Measurements from ENCODE around the gene EXOC6B. TPM values are rescaled to one million over a fixed set of nuclear protein-coding genes. Genes with fewer than 3 reads are reported as not detected.

EXOC6B gene
- total and polyA plus RNA-seq, 10 of the 15 experiments (the other 5 are each of a cell fraction or from before 2014, with no cell fraction given) = 0.23 to 2.2 (median 1.2) TPM

- no peak overlapping the region for H3K4me2 ChIP-seq (ENCODE audit: control insufficient read depth, insufficient read depth)
- no peak for DNase-seq (ENCODE audit: low read depth, low spot score)
- no peak for FAIRE-seq
- intact Hi-C loops (cut with micrococcal nuclease; ENCODE audit: unreplicated experiment) = no loop called here
- ChIA-PET SMC1A (ENCODE audit: uncharacterized antibody, unreplicated experiment) (no interaction called here), CTCF (no interaction called here), RAD21 (ENCODE audit: unreplicated experiment) (no interaction called here), POLR2A (no interaction called here)
- H3K9me3 ChIP-seq (replicated peaks; ENCODE audit: control insufficient read depth, insufficient read depth, low read length) = no peaks in the 10 kb centered on the region
- H3K4me1 ChIP-seq (ENCODE audit: control insufficient read depth, insufficient read depth, low read length) = no peaks in the 10 kb centered on the region
- 2% methylated on average over 2 of the region's 2 CpGs for WGBS (ENCODE audit: insufficient coverage, insufficient replicate concordance, low lambda C conversion rate, missing lambda C conversion rate)
- H3K79me2 ChIP-seq (ENCODE audit: control insufficient read depth, insufficient read depth, low read length) = no peaks in the 10 kb centered on the region
- no peak overlapping the region for H3K9ac ChIP-seq (ENCODE audit: control insufficient read depth, insufficient read depth, low read length)
- no peaks in the 10 kb centered on the region for H4K20me1 ChIP-seq (ENCODE audit: control insufficient read depth, insufficient read depth)
- H2AFZ ChIP-seq (ENCODE audit: control insufficient read depth, low read depth, low read length) = no peak overlapping the region
- no peak for ATAC-seq
- in situ Hi-C loops (cut with MboI) = no loop called here
- no peak for TF ChIP-seq CBX5 (IDR thresholded peaks at IDR 0.05; ENCODE audit: low read depth)
- no peaks in the 10 kb centered on the region for H3K36me3 ChIP-seq (ENCODE audit: control insufficient read depth in 2 of 2, insufficient read depth in 2 of 2, low read length in 1 of 2)
- H3K4me3 ChIP-seq = no peak overlapping the region
- no peaks in the 10 kb centered on the region for H3K27me3 ChIP-seq (replicated peaks in 1 of 2; ENCODE audit: control insufficient read depth in 2 of 2, insufficient read depth in 2 of 2, low read length in 1 of 2)
- BruUV-seq (replicated peaks) = no TSS peak
- no peak overlapping the region for H3K27ac ChIP-seq (ENCODE audit: control insufficient read depth, insufficient read depth)
These were observed 411.6 kb downstream of the EXOC6B start for GRCh38 chr2:72414137-72414760.

GRCh38 chr2:72413716-72414115 lies 412.1 kb downstream of the EXOC6B start:
- H3K4me3 ChIP-seq = no peak overlapping the region
- CTCF ChIA-PET = no interaction called here
- in situ Hi-C loops (cut with MboI) = no loop called here
- FAIRE-seq (no peak), ATAC-seq (no peak), DNase-seq (ENCODE audit: low read depth, low spot score) (no peak)
- no peak overlapping the region for H3K9ac ChIP-seq (ENCODE audit: control insufficient read depth, insufficient read depth, low read length)
- POLR2A ChIA-PET = no interaction called here
- SMC1A ChIA-PET (ENCODE audit: uncharacterized antibody, unreplicated experiment) = no interaction called here
- no peaks in the 10 kb centered on the region for H3K9me3 ChIP-seq (replicated peaks; ENCODE audit: control insufficient read depth, insufficient read depth, low read length)
- no peaks in the 10 kb centered on the region for H4K20me1 ChIP-seq (ENCODE audit: control insufficient read depth, insufficient read depth)
- no peak for TF ChIP-seq NKRF (conservative IDR thresholded peaks at IDR 0.05)
- no peak for TF ChIP-seq POLR2A (IDR thresholded peaks at IDR 0.05; ENCODE audit: low read depth, low read length)
- no peak for TF ChIP-seq CHD4 (IDR thresholded peaks at IDR 0.05)
- TF ChIP-seq MTA2 (IDR thresholded peaks at IDR 0.05; ENCODE audit: low read depth) = no peak
- no peak for TF ChIP-seq NFIC (IDR thresholded peaks at IDR 0.05; ENCODE audit: low read depth, low read length)
- TF ChIP-seq CREB1 (IDR thresholded peaks at IDR 0.05; ENCODE audit: low read depth) = no peak
- H3K36me3 ChIP-seq (ENCODE audit: control insufficient read depth in 2 of 2, insufficient read depth in 2 of 2, low read length in 1 of 2) = no peaks in the 10 kb centered on the region
- no peaks in the 10 kb centered on the region for H3K27me3 ChIP-seq (replicated peaks in 1 of 2; ENCODE audit: control insufficient read depth in 2 of 2, insufficient read depth in 2 of 2, low read length in 1 of 2)
- 0% methylated on average over 1 of the region's 1 CpG for WGBS (ENCODE audit: insufficient coverage, insufficient replicate concordance, low lambda C conversion rate, missing lambda C conversion rate)
- intact Hi-C loops (cut with micrococcal nuclease; ENCODE audit: unreplicated experiment) = no loop called here
- H3K4me2 ChIP-seq (ENCODE audit: control insufficient read depth, insufficient read depth) = no peak overlapping the region
- H3K4me1 ChIP-seq (ENCODE audit: control insufficient read depth, insufficient read depth, low read length) = no peaks in the 10 kb centered on the region
- no TSS peak for BruUV-seq (replicated peaks)
- H2AFZ ChIP-seq (ENCODE audit: control insufficient read depth, low read depth, low read length) = no peak overlapping the region
- no peaks in the 10 kb centered on the region for H3K79me2 ChIP-seq (ENCODE audit: control insufficient read depth, insufficient read depth, low read length)
- RAD21 ChIA-PET (ENCODE audit: unreplicated experiment) = no interaction called here
- H3K27ac ChIP-seq (ENCODE audit: control insufficient read depth, insufficient read depth) = no peak overlapping the region

All from GM12878 (cell line).